HFF-Myc (cell line): Measurements from ENCODE around the gene SLC39A5.

Experiments
- DNase-seq: peaks from one replicate; pipeline ENCODE4 v3.0.0-alpha.2; 2011; ENCODE audit warnings: low read depth; ENCODE audit errors: extremely low read depth
- H3K4me3 ChIP-seq: replicated peaks from 2 replicates; pipeline ENCODE4 v1.5.1; 2011; ENCODE audit warnings: low read depth, mild to moderate bottlenecking, control low read depth, low read length
- TF ChIP-seq, protein P1 (sequence below): IDR thresholded peaks from 2 replicates; pipeline ENCODE4 v1.5.1; 2012; ENCODE audit warnings: mild to moderate bottlenecking, low read depth, low read length, control low read depth; ENCODE audit errors: missing control alignments

The SLC39A5 gene

GRCh38 chr12:56216461-56216860 is 13.4 kb upstream of the SLC39A5 start:
- H3K4me3 ChIP-seq: no peak overlapping the region
- no peak for DNase-seq
- TF ChIP-seq, protein P1, sequence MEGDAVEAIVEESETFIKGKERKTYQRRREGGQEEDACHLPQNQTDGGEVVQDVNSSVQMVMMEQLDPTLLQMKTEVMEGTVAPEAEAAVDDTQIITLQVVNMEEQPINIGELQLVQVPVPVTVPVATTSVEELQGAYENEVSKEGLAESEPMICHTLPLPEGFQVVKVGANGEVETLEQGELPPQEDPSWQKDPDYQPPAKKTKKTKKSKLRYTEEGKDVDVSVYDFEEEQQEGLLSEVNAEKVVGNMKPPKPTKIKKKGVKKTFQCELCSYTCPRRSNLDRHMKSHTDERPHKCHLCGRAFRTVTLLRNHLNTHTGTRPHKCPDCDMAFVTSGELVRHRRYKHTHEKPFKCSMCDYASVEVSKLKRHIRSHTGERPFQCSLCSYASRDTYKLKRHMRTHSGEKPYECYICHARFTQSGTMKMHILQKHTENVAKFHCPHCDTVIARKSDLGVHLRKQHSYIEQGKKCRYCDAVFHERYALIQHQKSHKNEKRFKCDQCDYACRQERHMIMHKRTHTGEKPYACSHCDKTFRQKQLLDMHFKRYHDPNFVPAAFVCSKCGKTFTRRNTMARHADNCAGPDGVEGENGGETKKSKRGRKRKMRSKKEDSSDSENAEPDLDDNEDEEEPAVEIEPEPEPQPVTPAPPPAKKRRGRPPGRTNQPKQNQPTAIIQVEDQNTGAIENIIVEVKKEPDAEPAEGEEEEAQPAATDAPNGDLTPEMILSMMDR: no peak

DNA sequence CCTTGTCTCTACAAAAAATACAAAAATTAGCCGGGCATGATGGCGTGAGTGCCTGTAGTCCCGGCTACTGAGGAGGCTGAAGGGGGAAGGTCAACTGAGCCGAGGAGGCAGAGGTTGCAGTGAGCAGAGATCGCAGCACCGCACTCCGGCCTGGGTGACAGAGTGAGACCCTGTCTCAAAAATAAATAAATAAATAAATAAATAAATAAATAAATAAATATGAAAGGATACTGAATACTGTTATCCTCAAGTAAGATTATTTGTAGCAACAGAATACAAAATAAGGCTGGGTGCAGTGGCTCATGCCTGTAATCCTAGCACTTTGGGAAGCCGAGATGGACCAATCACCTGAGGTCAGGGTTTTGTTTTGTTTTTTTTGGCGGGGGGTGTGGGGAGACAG is 10.0 kb upstream of the SLC39A5 start:
- DNase-seq: no peak
- H3K4me3 ChIP-seq: peak overlapping the region; percentile 89
- TF ChIP-seq, protein P1: no peak

GRCh38 chr12:56220611-56221231 is 9.1 kb upstream of the SLC39A5 start:
- DNase-seq: no peak
- TF ChIP-seq, protein P1: no peak
- H3K4me3 ChIP-seq: peak overlapping the region; percentile 89

GRCh38 chr12:56221232-56221756 is 8.6 kb upstream of the SLC39A5 start:
- peak overlapping the region; percentile 89 for H3K4me3 ChIP-seq
- TF ChIP-seq, protein P1: no peak
- DNase-seq: no peak

- peak; percentile 92 for DNase-seq
- TF ChIP-seq, protein P1: no peak
- H3K4me3 ChIP-seq: peak within 1 kb of the TSS; percentile 89
Measured at GRCh38 chr12:56221757-56222530, 7.9 kb upstream of the SLC39A5 start, which contains the start of gene RNF41. Gene RNF41 (minus strand): TSS chr12:56221922. CDS start chr12:56214047, 7,875 bp downstream.

DNA sequence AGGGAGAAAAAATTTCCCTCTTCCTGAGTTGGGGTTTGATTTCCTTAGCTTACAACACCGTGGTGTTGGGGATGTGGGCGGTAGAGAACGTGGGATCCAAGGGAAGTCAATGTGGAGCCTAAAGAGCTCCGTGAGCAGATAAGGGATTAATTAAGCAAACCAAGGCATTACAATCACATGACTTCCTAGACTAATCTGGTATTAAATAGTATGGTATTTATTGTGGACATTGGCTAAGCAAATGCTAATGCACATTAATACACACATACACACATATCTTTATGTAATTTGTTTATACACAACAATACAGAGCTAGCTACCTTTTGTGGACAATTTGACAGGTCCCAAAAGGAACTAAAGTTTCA is 7.3 kb upstream of the SLC39A5 start:
- DNase-seq: no peak
- peak overlapping the region; percentile 89 for H3K4me3 ChIP-seq
- TF ChIP-seq, protein P1: no peak
